Activated naive CD4-positive, alpha-beta T cell treated with anti-CD3 and anti-CD28 coated beads for 36 hours (primary cell): ENCODE data around the gene ANO4. TPM values are rescaled to one million over a fixed set of nuclear protein-coding genes. Genes with fewer than 3 reads are reported as not detected.

ENCODE experiments used
- CTCF ChIA-PET: fragments of 350-600 bp; sonication (Branson Sonifier 250); formaldehyde crosslinking; loops from one replicate; lab custom pipeline; 2021; ENCODE audit warnings: antibody characterized with exemption; lab: Charles Lee
- DNase-seq: peaks from one replicate; pipeline ENCODE4 v3.0.0-alpha.2; 2020
- H3K27ac Mint-ChIP-seq: one replicate; pipeline ENCODE4 v1.8.0; 2021; ENCODE audit warnings: mild to moderate bottlenecking, mixed read lengths
- H3K27me3 Mint-ChIP-seq: one replicate; pipeline ENCODE4 v1.8.0; 2021; ENCODE audit warnings: low read depth, mixed read lengths
- H3K36me3 Mint-ChIP-seq: one replicate; pipeline ENCODE4 v1.8.0; 2021; ENCODE audit warnings: low read depth, mixed read lengths
- H3K4me1 Mint-ChIP-seq: one replicate; pipeline ENCODE4 v1.8.0; 2021; ENCODE audit warnings: low read depth, mixed read lengths
- H3K4me3 Mint-ChIP-seq: one replicate; pipeline ENCODE4 v1.8.0; 2021; ENCODE audit warnings: mild to moderate bottlenecking, moderate library complexity, mixed read lengths
- H3K9me3 Mint-ChIP-seq: one replicate; pipeline ENCODE4 v1.8.0; 2021; ENCODE audit warnings: mixed read lengths
- intact Hi-C: fragments of 100-400 bp; cut with micrococcal nuclease; formaldehyde crosslinking; loops from one replicate; pipeline ENCODE4 v1.15.1; 2023
- total RNA-seq, 2 experiments: library from RNA; stranded (reverse); gene quantifications; one replicate each; pipeline ENCODE4 v1.2.3, GENCODE V29; 2021

The ANO4 gene
- total RNA-seq, 2 experiments from 2014 or later: not detected

DNA sequence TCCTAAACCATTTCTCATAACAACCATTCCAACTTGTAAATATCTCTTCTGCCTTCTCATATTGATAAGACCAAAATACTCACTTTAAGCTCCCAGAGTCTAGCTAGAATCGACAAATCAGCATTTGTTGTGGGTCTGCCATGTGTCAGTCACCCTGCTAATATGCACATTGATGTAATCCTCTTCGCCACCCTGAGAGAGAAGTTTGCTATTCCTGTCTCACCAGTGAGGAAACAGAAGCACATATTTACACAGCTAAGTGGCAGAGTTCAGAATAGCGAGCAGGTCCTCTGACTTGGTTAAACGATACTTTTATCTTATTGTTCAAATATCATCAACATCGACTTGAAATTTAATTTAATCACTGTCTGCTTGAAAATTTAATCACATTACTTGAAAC is 142.1 kb downstream of the ANO4 start:
- Mint-ChIP-seq H3K36me3 (no peaks in the 10 kb centered on the region), H3K27ac (no peak overlapping the region), H3K9me3 (no peaks in the 10 kb centered on the region), H3K4me1 (no peaks in the 10 kb centered on the region), H3K27me3 (no peaks in the 10 kb centered on the region), H3K4me3 (no peak overlapping the region)
- CTCF ChIA-PET: no interaction called here
- intact Hi-C loops: loop anchor here (10.0 kb wide), 1 partner anchor 262 kb away; no protein-coding TSS in a partner anchor
- no peak for DNase-seq

DNA sequence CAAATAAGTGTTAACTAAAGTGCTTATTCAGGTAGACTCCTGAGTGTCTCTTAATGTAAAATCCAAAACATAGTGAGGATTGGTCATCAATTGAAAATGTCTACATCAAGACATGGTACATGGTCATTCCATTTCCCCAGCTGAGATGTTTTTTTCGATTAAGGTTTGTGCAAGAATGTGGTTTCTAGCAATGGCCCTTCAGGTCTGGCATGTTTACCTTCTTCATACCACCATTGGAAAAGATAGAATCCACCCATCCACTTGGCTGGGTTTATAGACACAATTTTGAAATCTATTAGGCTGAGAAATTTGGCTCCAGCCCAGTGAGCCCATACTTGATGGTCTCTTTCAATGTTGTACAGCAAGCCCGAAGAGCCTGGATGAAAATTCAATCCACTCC is 145.9 kb downstream of the ANO4 start:
- intact Hi-C loops: no loop called here
- H3K27ac Mint-ChIP-seq: no peak overlapping the region
- no peaks in the 10 kb centered on the region for H3K9me3 Mint-ChIP-seq
- no peaks in the 10 kb centered on the region for H3K4me1 Mint-ChIP-seq
- CTCF ChIA-PET: no interaction called here
- no peaks in the 10 kb centered on the region for H3K36me3 Mint-ChIP-seq
- H3K4me3 Mint-ChIP-seq: no peak overlapping the region
- DNase-seq: no peak
- no peaks in the 10 kb centered on the region for H3K27me3 Mint-ChIP-seq

DNA sequence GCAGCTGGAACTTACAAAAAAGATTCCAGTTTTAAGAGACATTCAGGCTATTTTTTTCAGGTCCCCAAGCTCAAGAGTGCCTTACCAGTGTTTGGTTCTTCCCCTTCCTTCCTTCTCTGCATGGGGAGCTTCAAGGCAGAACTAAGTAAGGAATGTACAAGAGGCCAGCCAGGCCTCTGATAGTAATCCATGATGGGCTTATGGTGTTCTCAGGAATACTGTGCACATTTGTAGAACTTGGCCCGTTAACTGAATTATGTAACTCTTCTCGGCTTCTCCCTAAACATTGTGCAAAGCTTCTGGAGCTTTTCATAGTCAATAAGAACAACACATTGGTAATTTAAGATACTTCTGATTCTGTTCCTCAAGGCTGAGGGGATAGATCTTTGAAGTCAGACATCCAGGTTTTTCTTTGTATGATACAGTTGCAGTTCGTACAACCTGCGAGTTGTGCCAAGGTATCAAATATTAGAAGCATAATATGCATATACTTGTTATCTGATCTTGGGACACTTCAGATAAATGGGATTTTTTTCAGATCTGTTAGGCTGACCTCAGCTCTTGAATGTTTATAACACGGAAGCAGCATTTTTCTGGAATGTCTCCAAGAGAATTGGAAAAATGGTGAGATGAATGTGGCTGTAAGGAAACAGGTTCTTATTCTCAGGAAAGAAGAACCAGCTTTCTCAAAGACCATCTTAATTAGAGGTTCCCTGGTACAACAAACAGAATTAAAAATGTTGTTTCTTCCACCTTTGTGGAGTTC is 148.6 kb downstream of the ANO4 start:
- no peak overlapping the region for H3K4me3 Mint-ChIP-seq
- H3K27me3 Mint-ChIP-seq: no peaks in the 10 kb centered on the region
- H3K27ac Mint-ChIP-seq: no peak overlapping the region
- intact Hi-C loops: no loop called here
- H3K36me3 Mint-ChIP-seq: no peaks in the 10 kb centered on the region
- no peaks in the 10 kb centered on the region for H3K4me1 Mint-ChIP-seq
- no peak for DNase-seq
- no peaks in the 10 kb centered on the region for H3K9me3 Mint-ChIP-seq
- CTCF ChIA-PET: no interaction called here

DNA sequence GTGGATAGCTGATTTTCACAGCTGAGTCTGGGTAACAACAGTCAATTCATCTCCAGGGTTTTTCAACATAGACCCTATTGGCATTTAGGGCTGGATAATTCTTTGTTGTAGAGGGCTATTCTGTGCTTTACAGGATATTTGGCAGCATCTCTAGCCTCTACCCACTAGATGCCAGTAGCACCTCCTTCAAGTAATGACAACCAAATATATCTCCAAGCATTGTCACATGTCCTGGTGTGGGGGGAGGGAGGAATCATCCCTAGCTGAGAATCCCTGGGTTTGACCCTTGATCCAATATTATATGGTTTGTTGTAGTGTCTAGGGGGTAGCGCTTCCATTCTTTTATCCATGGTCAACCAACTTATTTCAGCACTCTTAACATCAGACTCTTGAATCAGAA is 157.2 kb downstream of the ANO4 start:
- CTCF ChIA-PET: no interaction called here

DNA sequence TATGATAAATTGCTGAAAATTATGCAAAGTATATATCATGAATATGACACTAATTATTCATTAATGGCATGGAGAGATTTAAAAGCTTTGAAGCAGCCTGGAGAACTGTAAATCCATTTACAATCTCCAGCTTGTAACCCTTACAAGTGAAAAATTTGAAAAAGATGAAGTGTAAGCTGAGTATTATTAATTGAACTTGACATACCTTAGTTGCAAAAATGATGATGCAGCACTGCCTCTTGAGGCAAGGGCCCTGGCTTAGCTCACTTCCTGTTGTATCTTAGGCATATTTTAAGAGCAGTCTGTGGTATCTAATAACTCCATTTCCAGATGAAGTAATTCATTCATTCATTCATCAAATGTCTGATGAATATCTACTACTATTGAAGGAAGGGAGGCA is 158.6 kb downstream of the ANO4 start:
- H3K27me3 Mint-ChIP-seq: peaks cover 6% of the 10 kb centered on the region
- H3K36me3 Mint-ChIP-seq: no peaks in the 10 kb centered on the region
- no peaks in the 10 kb centered on the region for H3K4me1 Mint-ChIP-seq
- no peaks in the 10 kb centered on the region for H3K9me3 Mint-ChIP-seq
- no peak overlapping the region for H3K27ac Mint-ChIP-seq
- intact Hi-C loops: no loop called here
- DNase-seq: no peak
- CTCF ChIA-PET: interaction anchor here (1.0 kb wide), 1 partner anchor 11 kb away, joined by 3 read pairs; no protein-coding TSS in a partner anchor
- no peak overlapping the region for H3K4me3 Mint-ChIP-seq

More for the DNA sequence above, 157.2 kb downstream of the ANO4 start:
- Mint-ChIP-seq H3K36me3 (no peaks in the 10 kb centered on the region), H3K27me3 (peaks cover 2% of the 10 kb centered on the region), H3K4me1 (no peaks in the 10 kb centered on the region), H3K9me3 (no peaks in the 10 kb centered on the region), H3K27ac (no peak overlapping the region), H3K4me3 (no peak overlapping the region)
- intact Hi-C loops: loop anchor here (1.0 kb wide), 1 partner anchor 17 kb away; no protein-coding TSS in a partner anchor
- no peak for DNase-seq

DNA sequence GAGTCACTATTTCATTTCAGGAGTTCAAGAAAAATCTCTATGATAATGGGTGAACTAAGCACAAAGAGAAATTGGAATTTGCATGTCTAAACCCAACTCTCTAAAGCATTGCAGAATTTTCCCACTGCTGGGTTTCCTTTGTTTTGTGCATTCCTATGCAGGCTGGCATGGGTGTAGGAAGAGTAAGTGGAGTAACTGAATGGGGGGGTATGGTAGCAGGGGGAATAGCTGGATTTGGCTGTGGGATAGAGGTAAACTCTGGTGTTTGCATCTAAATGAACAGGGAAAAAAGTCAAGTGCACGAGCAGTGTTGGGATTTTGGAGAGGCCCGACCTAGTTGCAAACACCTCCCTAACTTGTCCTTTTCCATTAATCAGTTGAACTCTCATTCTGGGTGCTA is 159.1 kb downstream of the ANO4 start:
- intact Hi-C loops: no loop called here
- Mint-ChIP-seq H3K9me3 (no peaks in the 10 kb centered on the region), H3K27me3 (peaks cover 6% of the 10 kb centered on the region), H3K36me3 (no peaks in the 10 kb centered on the region), H3K27ac (no peak overlapping the region), H3K4me3 (no peak overlapping the region), H3K4me1 (no peaks in the 10 kb centered on the region)
- CTCF ChIA-PET: interaction anchor here (1.0 kb wide), 1 partner anchor 11 kb away, joined by 3 read pairs; no protein-coding TSS in a partner anchor
- DNase-seq: no peak

DNA sequence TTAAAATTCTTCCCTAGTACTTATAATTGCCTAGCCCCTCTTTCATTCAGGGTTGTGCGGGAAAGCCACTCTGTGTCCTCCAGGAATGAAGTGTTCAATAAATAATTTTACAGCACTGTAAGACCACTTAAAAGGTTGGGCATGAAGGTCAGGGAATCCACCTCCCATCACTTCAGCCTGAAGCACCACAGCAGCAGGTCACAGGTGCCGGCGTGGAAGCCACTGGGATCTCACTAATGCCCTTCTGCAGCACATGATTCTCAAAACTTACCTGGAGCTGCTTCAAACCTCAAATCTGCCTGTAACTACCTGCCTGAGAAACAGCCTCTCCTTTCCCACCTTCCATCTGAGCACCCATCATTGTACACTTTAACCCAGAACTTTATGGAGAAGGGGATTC is 159.5 kb downstream of the ANO4 start:
- Mint-ChIP-seq H3K4me1 (no peaks in the 10 kb centered on the region), H3K9me3 (peaks cover under 1% of the 10 kb centered on the region), H3K36me3 (no peaks in the 10 kb centered on the region), H3K4me3 (no peak overlapping the region), H3K27me3 (peaks cover 6% of the 10 kb centered on the region), H3K27ac (no peak overlapping the region)
- DNase-seq: no peak
- intact Hi-C loops: no loop called here
- CTCF ChIA-PET: no interaction called here

DNA sequence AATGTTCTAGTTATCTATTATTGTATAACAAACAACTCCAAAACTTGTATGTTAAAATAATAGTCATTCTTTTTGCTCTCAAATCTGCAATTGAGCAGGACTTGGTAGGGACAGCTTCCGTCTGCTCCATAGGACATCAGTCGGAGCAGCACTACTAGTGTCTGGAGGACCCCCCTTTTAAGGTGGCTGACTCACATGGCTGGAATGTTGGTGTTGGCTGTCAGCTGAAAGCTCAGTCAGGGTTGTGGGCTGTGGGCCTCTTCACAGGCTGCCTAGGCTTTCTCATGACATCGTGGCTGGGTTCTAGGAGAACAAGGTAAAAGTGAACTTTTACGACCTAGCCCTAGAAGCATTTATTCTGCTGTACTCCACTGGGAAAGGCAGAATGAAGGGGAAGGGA is 160.6 kb downstream of the ANO4 start:
- peaks cover 6% of the 10 kb centered on the region for H3K27me3 Mint-ChIP-seq
- no peak overlapping the region for H3K27ac Mint-ChIP-seq
- H3K4me1 Mint-ChIP-seq: no peaks in the 10 kb centered on the region
- H3K9me3 Mint-ChIP-seq: peaks cover 1% of the 10 kb centered on the region
- no peaks in the 10 kb centered on the region for H3K36me3 Mint-ChIP-seq
- CTCF ChIA-PET: no interaction called here
- no peak for DNase-seq
- intact Hi-C loops: no loop called here
- no peak overlapping the region for H3K4me3 Mint-ChIP-seq

DNA sequence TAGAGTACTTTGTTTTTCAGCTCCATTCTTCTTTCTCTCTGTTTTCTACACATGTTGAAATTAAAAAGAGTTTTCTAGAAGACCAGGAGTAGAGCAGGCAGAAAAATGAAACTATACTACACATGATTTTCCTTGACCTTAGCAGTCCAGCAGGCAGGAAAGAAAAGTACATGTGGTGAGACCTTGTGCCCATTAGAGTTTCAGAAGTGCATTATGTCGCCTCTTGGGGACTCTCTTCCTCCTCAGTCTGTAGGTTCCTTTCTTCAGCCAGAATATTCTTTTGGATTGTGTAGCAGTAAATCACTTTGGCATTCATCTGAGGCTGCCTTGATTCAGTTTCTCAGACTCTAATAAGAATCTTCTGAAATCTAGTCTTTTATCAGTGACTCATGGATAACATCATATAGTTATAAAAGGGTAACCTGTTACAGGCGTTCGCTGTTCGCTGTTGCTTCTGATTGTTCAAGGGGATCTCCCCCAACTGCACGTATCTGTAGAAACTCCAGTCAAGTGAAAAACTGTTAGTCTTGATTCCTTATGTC is 161.8 kb downstream of the ANO4 start:
- Mint-ChIP-seq H3K27me3 (peaks cover 6% of the 10 kb centered on the region), H3K4me1 (no peaks in the 10 kb centered on the region), H3K9me3 (peaks cover 1% of the 10 kb centered on the region), H3K27ac (no peak overlapping the region), H3K4me3 (no peak overlapping the region), H3K36me3 (no peaks in the 10 kb centered on the region)
- intact Hi-C loops: no loop called here
- CTCF ChIA-PET: interaction anchor here (0.6 kb wide), 1 partner anchor 1533 kb away, joined by 3 read pairs; no protein-coding TSS in a partner anchor
- no peak for DNase-seq

DNA sequence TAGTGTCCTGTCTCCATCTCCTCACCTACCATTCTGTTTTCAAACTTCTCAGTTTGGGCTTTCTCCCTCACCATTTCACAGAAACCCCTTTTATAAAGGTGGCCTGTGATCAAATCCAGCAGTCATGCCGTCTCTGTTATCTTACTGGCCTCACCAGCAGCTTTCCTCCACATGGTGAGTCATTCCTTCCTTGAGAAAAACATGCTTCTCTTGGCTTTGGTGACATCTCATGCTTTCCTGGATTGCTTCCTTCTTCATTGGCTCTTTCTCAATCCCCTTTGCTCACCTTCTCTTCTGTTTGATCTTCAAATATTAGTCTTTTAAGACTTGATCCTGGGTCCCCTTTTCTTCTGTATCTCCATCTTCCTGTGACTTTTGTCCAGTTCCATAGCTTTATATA is 164.9 kb downstream of the ANO4 start:
- Mint-ChIP-seq H3K4me3 (no peak overlapping the region), H3K27me3 (peaks cover 7% of the 10 kb centered on the region), H3K36me3 (no peaks in the 10 kb centered on the region), H3K9me3 (peaks cover 1% of the 10 kb centered on the region), H3K27ac (no peak overlapping the region), H3K4me1 (no peaks in the 10 kb centered on the region)
- intact Hi-C loops: no loop called here
- CTCF ChIA-PET: no interaction called here
- no peak for DNase-seq

DNA sequence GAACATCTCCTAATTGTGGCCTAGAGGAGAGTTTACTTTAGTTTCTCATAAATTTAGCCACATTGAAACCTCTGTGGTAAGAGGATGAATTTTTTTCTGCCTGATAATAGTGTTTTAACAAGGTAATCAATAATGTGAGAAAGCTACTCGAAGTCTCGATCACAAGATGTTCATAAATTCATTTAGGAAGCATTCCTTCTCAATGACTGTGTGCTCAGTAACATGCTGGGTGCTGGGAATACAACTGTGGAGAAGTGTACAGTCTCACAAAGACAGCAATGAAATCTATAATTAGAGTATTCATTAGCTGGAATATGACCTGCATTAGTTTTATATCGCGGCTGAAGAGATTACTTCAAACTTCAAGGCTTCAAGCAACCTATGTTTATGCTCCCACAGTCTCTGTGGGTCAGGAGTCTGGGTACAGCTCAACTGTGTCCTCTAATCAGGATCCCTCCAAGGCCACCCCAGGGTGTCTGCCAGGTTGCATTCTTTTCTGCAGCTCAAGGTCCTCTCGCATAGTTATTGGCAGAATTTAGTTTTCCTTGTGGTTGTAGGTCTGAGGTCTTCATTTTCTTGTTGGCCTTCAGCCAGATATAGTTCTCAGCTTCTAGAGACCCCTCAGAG is 167.6 kb downstream of the ANO4 start:
- Mint-ChIP-seq H3K9me3 (peaks cover 1% of the 10 kb centered on the region), H3K27ac (no peak overlapping the region), H3K27me3 (peaks cover 5% of the 10 kb centered on the region), H3K4me1 (no peaks in the 10 kb centered on the region), H3K36me3 (no peaks in the 10 kb centered on the region), H3K4me3 (no peak overlapping the region)
- CTCF ChIA-PET: no interaction called here
- DNase-seq: no peak
- intact Hi-C loops: no loop called here

DNA sequence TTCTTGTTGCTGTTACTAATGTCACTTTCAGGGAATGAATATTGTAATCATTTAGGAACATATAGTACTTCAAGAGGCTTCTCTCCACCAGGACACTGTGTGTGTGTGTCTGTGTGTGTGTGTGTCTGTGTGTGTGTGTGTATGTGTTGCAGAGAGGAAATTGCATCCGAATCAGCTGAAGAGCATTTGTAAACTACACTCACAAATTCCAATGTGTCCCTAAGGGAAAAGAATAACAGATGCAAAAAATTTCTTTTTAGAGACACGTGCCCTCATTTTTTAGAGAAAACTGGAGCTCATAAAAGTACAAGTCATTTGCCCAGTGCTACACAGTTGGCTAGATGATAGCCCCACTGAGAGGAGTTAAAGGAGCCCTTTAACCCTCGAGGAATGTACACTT is 168.8 kb downstream of the ANO4 start:
- no peak overlapping the region for H3K4me3 Mint-ChIP-seq
- no peak overlapping the region for H3K27ac Mint-ChIP-seq
- peaks cover 1% of the 10 kb centered on the region for H3K9me3 Mint-ChIP-seq
- no peak for DNase-seq
- no peaks in the 10 kb centered on the region for H3K36me3 Mint-ChIP-seq
- no peaks in the 10 kb centered on the region for H3K4me1 Mint-ChIP-seq
- CTCF ChIA-PET: no interaction called here
- intact Hi-C loops: no loop called here
- peaks cover 3% of the 10 kb centered on the region for H3K27me3 Mint-ChIP-seq
